Fibroblast of peridontal ligament (primary cell): ENCODE results near the gene CLIP3.
"Not testable (repeated sequence)": the region's sequence is repeated elsewhere in the genome, so short reads cannot be mapped to it uniquely, and the experiment has no call there.

Experiments
- DNase-seq: peaks from one replicate; pipeline ENCODE4 v3.0.0-alpha.2; 2010; ENCODE audit errors: extremely low read depth

CLIP3 gene

GRCh38 chr19:36047835-36048234 lies 15.2 kb upstream of the CLIP3 start:
- no peak for DNase-seq

DNA sequence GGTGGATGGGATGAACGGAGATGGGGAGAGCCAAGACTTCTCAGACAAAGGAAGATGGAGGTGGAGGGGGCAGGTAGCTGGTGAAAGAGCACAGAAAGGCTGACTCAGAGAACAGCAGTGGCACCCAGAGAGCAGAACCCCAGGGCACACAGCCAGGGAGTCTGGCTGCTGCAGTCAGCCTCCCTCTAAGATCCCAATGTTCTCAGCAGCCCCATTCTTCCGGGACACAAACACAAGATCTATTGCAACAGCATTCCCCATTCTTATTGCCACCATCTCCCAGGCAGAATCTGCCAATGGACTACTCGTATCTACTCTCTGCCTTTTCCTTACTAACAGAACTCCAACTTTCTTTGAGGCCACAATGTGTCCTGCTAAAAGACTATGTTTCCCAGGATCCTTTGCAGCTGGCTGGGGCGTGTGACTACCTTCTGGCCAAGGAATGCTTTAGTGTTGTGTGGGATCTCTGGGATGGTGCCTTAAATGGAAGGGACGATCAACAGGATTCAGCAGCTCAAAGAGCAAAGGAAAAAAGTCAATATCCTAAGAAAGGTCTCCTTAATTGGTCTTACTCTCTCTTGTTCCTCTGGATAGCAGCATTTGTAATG lies 13.9 kb upstream of the CLIP3 start:
- peak; percentile 22 for DNase-seq

DNA sequence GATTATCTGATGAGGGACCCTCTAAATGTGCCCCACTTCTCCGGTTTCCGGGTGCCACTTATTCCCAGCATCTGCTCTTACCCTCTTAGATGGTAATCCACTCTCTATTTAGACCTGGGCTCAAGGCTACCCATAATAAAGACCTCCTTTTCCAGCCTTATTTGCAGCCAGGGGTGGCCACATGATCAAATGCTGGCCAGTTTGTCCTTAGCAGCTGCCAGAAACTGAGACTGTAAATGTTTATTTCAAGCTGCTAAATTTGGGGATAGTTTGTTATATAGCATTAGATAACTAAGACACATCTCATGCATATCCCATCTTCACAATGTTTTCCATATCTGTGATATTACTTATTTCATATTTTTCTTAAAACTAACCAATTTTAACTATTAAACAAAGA lies 11.3 kb upstream of the CLIP3 start:
- no peak for DNase-seq

DNA sequence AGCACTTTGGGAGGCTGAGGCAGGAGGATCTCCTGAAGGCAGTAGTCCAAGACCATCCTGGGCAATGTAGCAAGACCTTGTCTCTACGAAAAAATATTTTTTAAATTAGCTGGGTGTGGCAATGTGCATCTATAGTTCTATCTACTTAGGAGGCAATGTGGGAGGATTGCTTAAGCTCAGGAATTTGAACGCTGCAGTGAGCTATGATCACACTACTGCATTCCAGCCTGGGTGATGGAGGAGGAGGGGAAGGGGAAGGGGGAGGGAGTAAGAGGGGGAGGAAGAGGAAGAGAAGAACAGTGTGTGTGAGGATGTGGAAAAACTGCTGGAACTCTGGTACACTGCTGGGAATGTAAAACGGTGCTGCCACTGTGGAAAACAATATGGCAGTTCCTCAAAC lies 9.2 kb upstream of the CLIP3 start:
- DNase-seq: peak; percentile 88

DNA sequence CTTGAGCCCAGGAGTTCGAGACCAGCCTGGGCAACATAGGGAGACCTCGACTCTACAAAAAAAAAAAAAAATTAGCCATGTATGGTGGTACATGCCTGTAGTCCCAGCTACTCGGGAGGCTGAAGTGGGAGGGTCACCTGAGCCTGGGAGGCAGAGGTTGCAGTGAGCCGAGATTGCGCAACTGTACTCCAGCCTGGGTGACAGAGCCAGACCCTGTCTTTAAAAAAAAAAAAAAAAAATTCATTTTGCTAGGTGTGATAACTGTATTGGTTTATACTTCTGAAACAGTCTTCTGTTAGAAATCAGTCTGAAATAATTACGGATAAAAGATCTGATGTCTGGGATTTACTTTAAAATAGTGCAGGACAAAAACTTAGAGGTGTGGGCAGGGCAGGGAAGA lies 8.4 kb upstream of the CLIP3 start:
- not testable (repeated sequence) for DNase-seq

DNA sequence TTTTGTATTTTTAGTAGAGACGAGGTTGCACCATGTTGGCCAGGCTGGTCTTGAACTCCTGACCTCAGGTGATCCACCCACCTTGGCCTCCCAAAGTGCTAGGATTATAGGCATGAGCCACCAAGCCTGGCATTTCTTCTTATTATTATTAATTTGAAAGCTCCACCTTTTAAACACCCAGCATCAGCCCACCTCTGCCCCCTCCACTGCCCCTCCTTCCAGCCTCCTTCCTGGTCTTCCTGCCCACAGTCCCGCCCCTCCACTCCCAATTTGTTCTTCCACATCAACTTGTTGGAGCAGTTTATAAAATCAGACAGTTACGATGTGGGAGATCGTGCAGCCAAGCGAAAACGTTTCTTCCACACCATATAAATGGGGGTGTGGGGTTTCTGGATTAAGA lies 7.8 kb upstream of the CLIP3 start:
- no peak for DNase-seq

DNA sequence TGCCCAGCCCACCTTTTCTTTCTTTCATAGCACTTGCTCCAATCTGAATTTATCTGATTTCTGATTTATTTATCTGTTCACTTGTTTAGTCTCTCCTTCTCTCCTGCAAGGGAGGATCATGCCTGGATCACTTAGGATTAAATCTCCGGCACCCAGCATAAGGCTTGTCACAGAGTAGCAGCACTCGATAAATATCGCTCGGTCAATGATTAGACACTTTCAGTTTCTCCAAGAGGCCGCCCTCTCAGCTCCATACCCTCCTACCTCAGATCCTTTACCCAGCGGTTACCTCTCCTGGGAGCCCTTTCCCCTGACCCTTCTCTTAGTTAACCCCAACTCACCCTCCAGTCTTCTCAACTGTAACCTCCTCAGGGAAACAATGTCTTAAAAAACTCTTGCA lies 1.4 kb downstream of the CLIP3 start:
- no peak for DNase-seq

- peak; percentile 53 for DNase-seq
Observed at GRCh38 chr19:36030264-36031148, 2.2 kb downstream of the CLIP3 start.

DNA sequence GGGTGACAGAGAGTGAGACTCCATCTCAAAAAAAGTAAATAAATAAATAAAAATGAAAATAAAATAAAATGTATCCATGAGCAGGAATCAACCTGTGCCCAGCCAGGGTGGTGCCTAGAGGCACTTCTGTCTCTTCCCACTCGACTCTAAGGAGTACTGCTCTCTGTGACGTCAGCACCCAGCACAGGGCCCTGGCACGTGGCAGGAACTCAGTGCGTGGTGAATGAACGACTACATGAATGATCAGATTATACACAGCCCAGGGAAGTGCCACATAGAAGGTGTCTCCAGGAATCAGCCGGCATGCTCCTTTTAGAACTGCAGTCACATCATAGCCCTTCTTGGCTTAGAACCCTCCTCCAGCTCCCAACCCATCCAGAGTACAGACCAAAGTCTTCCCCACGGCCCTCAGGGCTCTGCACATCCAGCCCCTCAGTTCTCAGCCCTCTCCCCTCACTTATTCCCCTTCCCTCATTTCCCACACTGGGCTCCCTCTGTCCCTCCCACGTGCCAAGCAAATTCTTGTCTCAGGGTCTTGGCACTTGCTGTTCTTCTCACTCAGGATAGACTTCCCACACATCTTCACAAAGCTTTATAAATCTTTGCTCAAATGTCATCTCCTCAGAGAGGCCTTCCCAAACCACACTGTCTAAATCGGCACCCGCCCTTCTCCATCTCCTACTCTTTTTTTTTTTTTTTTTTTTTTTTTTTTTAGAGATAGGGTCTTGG lies 4.2 kb downstream of the CLIP3 start:
- no peak for DNase-seq

- DNase-seq: no peak
Observed at GRCh38 chr19:36027696-36028095, 5.0 kb downstream of the CLIP3 start.

DNA sequence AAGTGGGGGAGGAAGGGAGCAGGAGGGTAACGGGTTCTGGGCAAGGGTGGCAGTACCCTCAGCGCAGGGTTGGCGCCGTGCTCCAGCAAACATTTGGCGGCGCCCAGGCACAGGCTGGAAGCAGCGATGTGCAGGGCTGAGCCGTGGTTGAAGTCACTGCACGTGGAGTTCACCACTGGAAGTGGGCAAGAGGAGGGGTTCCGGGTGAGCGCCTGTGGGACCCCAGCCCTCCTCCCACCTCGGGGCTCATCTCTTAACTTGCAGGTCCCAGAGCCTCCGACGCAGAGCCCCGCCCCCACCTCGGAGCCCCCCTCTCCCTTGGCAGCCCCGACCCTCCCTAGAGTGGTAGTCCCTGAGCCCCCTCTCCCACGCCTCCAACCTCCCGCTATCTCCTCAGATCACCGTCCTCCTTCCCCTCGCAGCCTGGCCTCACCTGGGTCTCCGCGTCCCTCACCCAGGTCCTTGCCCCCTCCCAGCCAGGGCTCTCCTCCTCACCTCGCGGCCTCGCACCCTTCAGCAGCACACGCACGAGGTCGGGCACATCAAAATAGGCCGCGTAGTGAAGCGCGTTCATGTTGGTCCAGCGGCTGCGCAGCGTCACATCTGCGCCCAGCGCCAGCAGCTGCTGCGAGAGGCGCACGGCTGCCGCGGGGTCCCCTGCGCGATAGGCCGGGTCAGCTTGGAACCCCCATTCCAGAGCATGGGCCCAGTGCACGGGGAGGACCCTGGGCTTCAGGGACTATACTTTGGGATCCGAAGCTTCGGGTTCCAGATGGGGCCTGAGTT lies 6.4 kb downstream of the CLIP3 start:
- DNase-seq: no peak

GRCh38 chr19:36025541-36025940 lies 7.1 kb downstream of the CLIP3 start:
- DNase-seq: no peak

DNA sequence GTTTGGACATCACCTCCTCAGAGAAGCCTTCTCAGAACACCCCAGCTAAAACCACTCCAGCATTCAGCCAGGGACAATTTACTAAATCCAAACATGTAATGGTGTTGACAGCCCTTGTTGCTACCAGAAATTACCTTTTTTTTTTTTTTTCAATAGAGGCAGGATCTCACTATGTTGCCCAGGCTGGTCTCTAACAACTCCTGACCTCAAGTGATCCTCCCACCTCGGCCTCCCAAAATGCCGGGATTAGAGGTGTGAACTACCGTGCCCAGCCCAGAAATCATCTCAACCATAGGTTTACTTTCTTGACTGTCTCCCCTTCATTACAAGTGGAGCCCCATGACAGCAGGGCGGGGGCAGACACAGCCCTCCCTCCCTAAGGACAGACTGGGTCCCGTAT lies 9.2 kb downstream of the CLIP3 start:
- DNase-seq: no peak

DNA sequence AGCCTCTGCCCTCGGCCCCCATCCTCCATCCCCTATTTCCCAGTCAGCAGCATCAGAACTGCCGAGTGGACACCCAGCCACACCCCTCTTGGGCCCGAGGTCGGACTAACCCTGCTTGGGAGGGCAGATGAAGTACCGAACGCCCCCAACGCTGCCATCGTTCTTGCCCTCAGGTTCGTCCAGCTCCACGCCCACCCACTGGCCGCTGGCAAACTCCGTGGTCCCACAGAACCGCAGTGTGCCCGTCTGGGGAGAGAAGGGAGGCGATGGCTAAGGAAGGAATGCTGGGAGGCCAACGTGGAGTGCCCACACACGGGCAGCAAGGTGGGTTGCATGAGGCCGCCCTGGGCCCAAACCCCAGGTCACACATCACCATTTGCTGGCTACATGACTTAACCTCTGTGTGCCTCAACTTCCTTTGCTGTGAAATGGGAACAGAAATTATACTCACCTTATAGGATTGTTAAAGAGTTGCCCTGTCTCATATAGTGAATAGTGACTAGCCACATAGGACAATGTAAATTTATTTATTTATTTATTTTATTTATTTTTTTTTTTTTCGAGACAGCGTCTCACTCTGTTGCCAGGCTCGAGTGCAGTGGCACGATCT lies 13.5 kb downstream of the CLIP3 start:
- no peak for DNase-seq

DNA sequence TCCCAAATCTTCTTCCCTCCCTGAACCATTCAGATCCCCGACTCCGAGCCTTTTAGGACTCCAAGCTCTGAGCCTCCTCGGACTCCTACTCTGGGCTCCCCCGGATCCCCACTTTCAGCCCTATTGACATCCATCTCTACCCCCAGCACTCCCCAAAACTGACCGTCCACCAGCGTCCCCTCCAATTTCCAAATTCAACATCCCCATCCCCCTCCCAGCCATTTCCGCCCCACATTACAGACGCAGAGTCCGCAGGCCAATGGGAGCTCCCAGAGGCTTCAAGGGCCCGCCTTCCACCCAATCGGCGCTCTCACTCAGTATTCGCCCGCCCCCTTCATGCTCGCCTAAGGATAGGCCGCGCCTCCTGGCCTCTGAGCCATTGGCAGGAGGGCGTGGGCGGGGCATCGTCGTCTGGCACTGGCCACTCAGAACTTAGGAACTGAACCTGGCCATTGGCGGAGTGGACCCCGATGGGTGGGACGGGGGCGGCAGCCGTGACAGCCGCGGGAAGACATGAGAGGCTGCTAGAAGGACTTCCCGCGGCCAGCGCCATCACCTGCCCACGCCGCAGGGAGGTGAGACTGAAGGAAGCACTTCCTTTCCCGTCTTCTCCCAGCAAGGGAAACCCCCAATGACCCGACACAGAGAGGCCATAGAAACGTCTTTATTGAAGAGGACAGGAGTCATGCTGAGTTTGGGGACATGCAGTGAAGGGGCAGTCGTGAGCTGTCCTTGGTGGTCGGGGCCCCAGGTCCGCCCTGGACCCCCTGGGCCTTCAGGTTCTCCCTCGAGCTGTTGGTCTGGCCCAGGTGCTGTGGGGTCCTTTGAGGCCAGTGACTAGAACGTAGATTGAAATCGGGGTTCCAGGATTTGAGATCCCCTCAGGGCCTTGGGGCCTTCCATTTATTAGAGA lies 18.4 kb downstream of the CLIP3 start, which contains the start of gene ALKBH6:
Gene ALKBH6 (minus strand): TSS at position 202 of the 913 bp plus-strand sequence. CDS start 816 bp downstream, outside the sequence.
- peak; percentile 96 for DNase-seq

- no peak for DNase-seq
Observed at GRCh38 chr19:36013280-36014011, 19.2 kb downstream of the CLIP3 start.

DNA sequence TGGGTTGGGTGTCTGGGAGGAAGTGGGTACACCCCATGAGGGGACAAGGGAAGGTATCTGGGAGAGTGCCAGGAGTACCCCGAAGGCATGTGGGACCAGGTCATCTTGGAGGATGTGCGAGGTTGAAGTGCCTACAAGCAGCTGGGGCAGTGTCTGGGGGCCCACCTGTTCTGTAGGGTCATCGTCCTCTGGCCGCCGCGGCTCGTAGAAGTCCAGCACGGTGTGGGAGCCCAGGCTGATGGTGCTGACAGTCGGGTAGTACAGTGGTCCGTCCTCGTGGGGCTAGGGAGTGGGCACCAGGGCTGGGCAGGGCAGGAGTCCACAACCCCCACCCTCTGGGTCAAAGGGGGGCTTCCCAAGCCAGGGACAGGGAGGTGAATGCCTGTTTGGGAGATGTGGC lies 22.3 kb downstream of the CLIP3 start:
- no peak for DNase-seq

- no peak for DNase-seq
Observed at GRCh38 chr19:36009633-36010379, 22.9 kb downstream of the CLIP3 start.

- peak; percentile 43 for DNase-seq
Observed at GRCh38 chr19:36009220-36009619, 23.5 kb downstream of the CLIP3 start.
